HUES48 (cell line): Measurements from ENCODE around the gene PPIG.

ENCODE experiments used
- H3K27ac ChIP-seq: one replicate; pipeline ENCODE4 v1.7.0; 2013; ENCODE audit warnings: low read depth, low read length, inconsistent platforms
- H3K27me3 ChIP-seq: 2 replicates; pipeline ENCODE4 v1.6.1; 2013; ENCODE audit warnings: mild to moderate bottlenecking, low read length; ENCODE audit not compliant: control insufficient read depth, insufficient read depth
- H3K36me3 ChIP-seq: 2 replicates; pipeline ENCODE4 v1.6.1; 2013; ENCODE audit warnings: low read length; ENCODE audit not compliant: control insufficient read depth, insufficient read depth
- H3K4me1 ChIP-seq: 2 replicates; pipeline ENCODE4 v1.6.1; 2013; ENCODE audit warnings: mild to moderate bottlenecking, low read length; ENCODE audit not compliant: control insufficient read depth, insufficient read depth
- H3K4me3 ChIP-seq: 2 replicates; pipeline ENCODE4 v1.5.1; 2013; ENCODE audit warnings: mild to moderate bottlenecking, low read depth, low read length
- H3K9ac ChIP-seq: 2 replicates; pipeline ENCODE4 v1.6.1; 2013; ENCODE audit warnings: mild to moderate bottlenecking, low read depth, low read length, moderate library complexity
- H3K9me3 ChIP-seq: 2 replicates; pipeline ENCODE4 v1.6.1; 2013; ENCODE audit warnings: low read length; ENCODE audit not compliant: control insufficient read depth, insufficient read depth

Gene PPIG

GRCh38 chr2:169661265-169661664, 77.1 kb downstream of the PPIG start:
- no peak overlapping the region for H3K4me3 ChIP-seq
- H3K9me3 ChIP-seq, result no peaks in the 10 kb centered on the region
- H3K27me3 ChIP-seq, result no peaks in the 10 kb centered on the region
- H3K9ac ChIP-seq, result no peak overlapping the region
- H3K36me3 ChIP-seq, result no peaks in the 10 kb centered on the region
- H3K27ac ChIP-seq, result no peak overlapping the region
- H3K4me1 ChIP-seq, result no peaks in the 10 kb centered on the region

- Histone ChIP-seq H3K4me1 (no peaks in the 10 kb centered on the region), H3K27me3 (no peaks in the 10 kb centered on the region), H3K4me3 (no peak overlapping the region), H3K27ac (no peak overlapping the region), H3K9me3 (no peaks in the 10 kb centered on the region), H3K9ac (no peak overlapping the region), H3K36me3 (no peaks in the 10 kb centered on the region)
Measured at GRCh38 chr2:169662744-169663143, 78.6 kb downstream of the PPIG start.

- Histone ChIP-seq H3K4me1 (no peaks in the 10 kb centered on the region), H3K36me3 (no peaks in the 10 kb centered on the region), H3K9me3 (no peaks in the 10 kb centered on the region), H3K4me3 (no peak overlapping the region), H3K27me3 (no peaks in the 10 kb centered on the region), H3K27ac (no peak overlapping the region), H3K9ac (no peak overlapping the region)
Measured at GRCh38 chr2:169663247-169663646, 79.1 kb downstream of the PPIG start.

GRCh38 chr2:169664600-169664977, 80.4 kb downstream of the PPIG start:
- Histone ChIP-seq H3K9me3 (no peaks in the 10 kb centered on the region), H3K4me3 (no peak overlapping the region), H3K27me3 (no peaks in the 10 kb centered on the region), H3K9ac (no peak overlapping the region), H3K36me3 (no peaks in the 10 kb centered on the region), H3K4me1 (no peaks in the 10 kb centered on the region), H3K27ac (no peak overlapping the region)

GRCh38 chr2:169664978-169665930, 81.1 kb downstream of the PPIG start:
- Histone ChIP-seq H3K27me3 (no peaks in the 10 kb centered on the region), H3K9me3 (no peaks in the 10 kb centered on the region), H3K4me1 (no peaks in the 10 kb centered on the region), H3K36me3 (no peaks in the 10 kb centered on the region), H3K9ac (no peak overlapping the region), H3K4me3 (no peak overlapping the region), H3K27ac (no peak overlapping the region)

GRCh38 chr2:169667583-169667982, 83.4 kb downstream of the PPIG start:
- H3K9ac ChIP-seq, result no peak overlapping the region
- no peaks in the 10 kb centered on the region for H3K36me3 ChIP-seq
- H3K27ac ChIP-seq, result no peak overlapping the region
- H3K4me3 ChIP-seq, result no peak overlapping the region
- no peaks in the 10 kb centered on the region for H3K4me1 ChIP-seq
- H3K9me3 ChIP-seq, result no peaks in the 10 kb centered on the region
- H3K27me3 ChIP-seq, result no peaks in the 10 kb centered on the region

GRCh38 chr2:169670215-169670651, 86.1 kb downstream of the PPIG start:
- no peaks in the 10 kb centered on the region for H3K36me3 ChIP-seq
- no peaks in the 10 kb centered on the region for H3K9me3 ChIP-seq
- H3K27me3 ChIP-seq, result no peaks in the 10 kb centered on the region
- no peak overlapping the region for H3K4me3 ChIP-seq
- no peak overlapping the region for H3K9ac ChIP-seq
- no peak overlapping the region for H3K27ac ChIP-seq
- H3K4me1 ChIP-seq, result no peaks in the 10 kb centered on the region

- no peaks in the 10 kb centered on the region for H3K9me3 ChIP-seq
- no peaks in the 10 kb centered on the region for H3K4me1 ChIP-seq
- H3K27me3 ChIP-seq, result no peaks in the 10 kb centered on the region
- H3K9ac ChIP-seq, result no peak overlapping the region
- no peak overlapping the region for H3K4me3 ChIP-seq
- H3K36me3 ChIP-seq, result no peaks in the 10 kb centered on the region
- H3K27ac ChIP-seq, result no peak overlapping the region
Measured at GRCh38 chr2:169670937-169671336, 86.8 kb downstream of the PPIG start.

- H3K9ac ChIP-seq, result no peak overlapping the region
- no peak overlapping the region for H3K27ac ChIP-seq
- no peaks in the 10 kb centered on the region for H3K9me3 ChIP-seq
- H3K27me3 ChIP-seq, result no peaks in the 10 kb centered on the region
- H3K4me3 ChIP-seq, result no peak overlapping the region
- no peaks in the 10 kb centered on the region for H3K36me3 ChIP-seq
- peaks cover 6% of the 10 kb centered on the region; the same call in 1 of the 2 replicates for H3K4me1 ChIP-seq
Measured at GRCh38 chr2:169672406-169672805, 88.3 kb downstream of the PPIG start.

- Histone ChIP-seq H3K9ac (no peak overlapping the region), H3K27ac (no peak overlapping the region), H3K27me3 (no peaks in the 10 kb centered on the region), H3K4me3 (no peak overlapping the region), H3K4me1 (peaks cover 6% of the 10 kb centered on the region; the same call in 1 of the 2 replicates), H3K36me3 (no peaks in the 10 kb centered on the region), H3K9me3 (no peaks in the 10 kb centered on the region)
Measured at GRCh38 chr2:169673106-169673505, 89.0 kb downstream of the PPIG start.

- Histone ChIP-seq H3K4me1 (peaks cover 6% of the 10 kb centered on the region; the same call in 1 of the 2 replicates), H3K9ac (no peak overlapping the region), H3K27me3 (no peaks in the 10 kb centered on the region), H3K4me3 (no peak overlapping the region), H3K36me3 (no peaks in the 10 kb centered on the region), H3K9me3 (no peaks in the 10 kb centered on the region), H3K27ac (no peak overlapping the region)
Measured at GRCh38 chr2:169673921-169674320, 89.8 kb downstream of the PPIG start.
